H1 (cell line): ENCODE results near the gene DNASE1. TPM values are rescaled to one million over a fixed set of nuclear protein-coding genes. Genes with fewer than 3 reads are reported as not detected.

Experiments used
- CTCF ChIA-PET: fragments of 300-600 bp; sonication (Branson Sonifier 250); formaldehyde crosslinking; loops from one replicate; lab custom pipeline; 2021; ENCODE audit not compliant: partially characterized antibody; lab: Charles Lee
- POLR2A ChIA-PET: fragments of 300-600 bp; sonication (Branson Sonifier 250); formaldehyde crosslinking; loops from one replicate; lab custom pipeline; 2021; ENCODE audit warnings: inconsistent platforms; ENCODE audit not compliant: partially characterized antibody; lab: Charles Lee
- DNase-seq, 2 experiments: peaks; one replicate each; pipeline versions ENCODE4 v3.0.0 to v3.0.0-alpha.2; 2010 to 2022; ENCODE audit warnings: low spot score in 2 of 2, low read depth in 1 of 2, mixed read lengths in 1 of 2
- FAIRE-seq: peaks from 2 replicates; lab custom pipeline; 2011; peaks lifted over from hg19 to GRCh38; lab: Jason Lieb, UNC
- H2AFZ ChIP-seq: 2 replicates; pipeline ENCODE4 v1.8.1; 2012; ENCODE audit warnings: low read length, inconsistent platforms
- H2AK5ac ChIP-seq: 2 replicates; pipeline ENCODE4 v1.6.1; 2013; ENCODE audit warnings: low read depth, low read length
- H2BK120ac ChIP-seq: replicated peaks from 2 replicates; pipeline ENCODE3; 2013; ENCODE audit warnings: low read depth, low read length, inconsistent platforms
- H2BK12ac ChIP-seq: 2 replicates; pipeline ENCODE4 v1.6.1; 2013; ENCODE audit warnings: low read depth, low read length
- H2BK15ac ChIP-seq: 2 replicates; pipeline ENCODE4 v1.6.1; 2013; ENCODE audit warnings: low read length
- H2BK20ac ChIP-seq: 2 replicates; pipeline ENCODE4 v1.6.1; 2013; ENCODE audit warnings: low read length
- H2BK5ac ChIP-seq: 2 replicates; pipeline ENCODE4 v1.6.1; 2013; ENCODE audit warnings: low read depth, low read length
- H3K14ac ChIP-seq: 2 replicates; pipeline ENCODE4 v1.6.1; 2013; ENCODE audit warnings: inconsistent platforms; ENCODE audit not compliant: insufficient read length
- H3K18ac ChIP-seq: 2 replicates; pipeline ENCODE4 v1.6.1; 2013; ENCODE audit warnings: low read length; ENCODE audit errors: extremely low read depth
- H3K23ac ChIP-seq: 2 replicates; pipeline ENCODE4 v1.6.1; 2013; ENCODE audit warnings: inconsistent platforms; ENCODE audit not compliant: insufficient read length
- H3K23me2 ChIP-seq: 2 replicates; pipeline ENCODE4 v1.6.1; 2013; ENCODE audit warnings: low read depth, low read length
- H3K27ac ChIP-seq: 2 replicates; pipeline ENCODE4 v1.6.1; 2011; ENCODE audit warnings: low read depth, low read length, inconsistent platforms
- H3K27me3 ChIP-seq, 4 experiments: replicated peaks in 1 of 4; 1 replicate in 1 of 4; 2 replicates in 3 of 4; pipeline versions ENCODE4 v1.6.1 to v1.8.1; 2011 to 2013; ENCODE audit warnings: low read length in 3 of 4, mild to moderate bottlenecking in 3 of 4, inconsistent platforms in 2 of 4, mixed read lengths in 2 of 4, moderate library complexity in 1 of 4; ENCODE audit not compliant: control insufficient read depth in 3 of 4, insufficient read depth in 3 of 4; ENCODE audit errors: extremely low read depth in 1 of 4
- H3K36me3 ChIP-seq, 4 experiments: 2 replicates each; pipeline versions ENCODE4 v1.6.1 to v1.8.1; 2011 to 2013; ENCODE audit warnings: mild to moderate bottlenecking in 4 of 4, low read length in 3 of 4, moderate library complexity in 2 of 4, control low read depth in 1 of 4, inconsistent platforms in 1 of 4; ENCODE audit not compliant: insufficient read depth in 4 of 4, control insufficient read depth in 2 of 4
- H3K4ac ChIP-seq: replicated peaks from 2 replicates; pipeline ENCODE3; 2013; ENCODE audit warnings: low read length, low read depth, mixed read lengths, inconsistent platforms; ENCODE audit not compliant: insufficient read length
- H3K4me1 ChIP-seq, 4 experiments: replicated peaks in 1 of 4; 1 replicate in 1 of 4; 2 replicates in 3 of 4; pipeline versions ENCODE4 v1.6.1 to v1.8.1; 2011 to 2013; ENCODE audit warnings: low read length in 3 of 4, inconsistent platforms in 2 of 4, mixed read lengths in 1 of 4; ENCODE audit not compliant: insufficient read depth in 4 of 4, control insufficient read depth in 3 of 4
- H3K4me2 ChIP-seq, 2 experiments: 2 replicates each; pipeline versions ENCODE4 v1.6.1 to v1.8.1; 2011 to 2013; ENCODE audit warnings: low read depth in 2 of 2, low read length in 2 of 2, control low read depth in 1 of 2, inconsistent platforms in 1 of 2, mild to moderate bottlenecking in 1 of 2; ENCODE audit not compliant: insufficient read depth in 1 of 2
- H3K4me3 ChIP-seq, 4 experiments: fragments of 200-600, 300-600 bp in 1 of 4; sonication (generic), shearing (Covaris generic), sonication (Bioruptor Twin) in 1 of 4; 2 replicates each; pipeline versions ENCODE4 v1.5.1 to v1.8.1; 2011 to 2016; ENCODE audit warnings: low read length in 4 of 4, low read depth in 3 of 4, control low read depth in 2 of 4, inconsistent platforms in 2 of 4, mild to moderate bottlenecking in 2 of 4, mixed read lengths in 1 of 4, moderate library complexity in 1 of 4; ENCODE audit not compliant: insufficient read depth in 2 of 4; ENCODE audit errors: extremely low read depth in 1 of 4
- H3K56ac ChIP-seq: replicated peaks from 2 replicates; pipeline ENCODE3; 2013; ENCODE audit warnings: low read depth, mild to moderate bottlenecking, mixed read lengths, low read length, inconsistent platforms; ENCODE audit not compliant: insufficient read length
- H3K79me1 ChIP-seq: 2 replicates; pipeline ENCODE4 v1.6.1; 2013; ENCODE audit warnings: low read depth, low read length, control low read depth
- H3K79me2 ChIP-seq, 2 experiments: 2 replicates each; pipeline versions ENCODE4 v1.6.1 to v1.8.1; 2012 to 2013; ENCODE audit warnings: low read length in 2 of 2, mild to moderate bottlenecking in 2 of 2, inconsistent platforms in 1 of 2; ENCODE audit not compliant: insufficient read depth in 2 of 2, control insufficient read depth in 1 of 2
- H3K9ac ChIP-seq, 4 experiments: replicated peaks in 1 of 4; 1 replicate in 1 of 4; 2 replicates in 3 of 4; pipeline versions ENCODE4 v1.6.1 to v1.8.1; 2011 to 2013; ENCODE audit warnings: low read depth in 3 of 4, low read length in 3 of 4, control low read depth in 2 of 4, mild to moderate bottlenecking in 2 of 4, moderate library complexity in 2 of 4, inconsistent platforms in 1 of 4; ENCODE audit errors: extremely low read depth in 1 of 4
- H3K9me3 ChIP-seq, 2 experiments: 2 replicates each; pipeline versions ENCODE4 v1.6.1 to v1.8.1; 2012 to 2013; ENCODE audit warnings: mild to moderate bottlenecking in 2 of 2, moderate library complexity in 2 of 2, control low read depth in 1 of 2, inconsistent platforms in 1 of 2, low read depth in 1 of 2, low read length in 1 of 2, mixed read lengths in 1 of 2; ENCODE audit not compliant: insufficient read depth in 2 of 2
- H4K20me1 ChIP-seq, 2 experiments: replicated peaks in 1 of 2; 2 replicates each; pipeline versions ENCODE3 to v1.8.1; 2011 to 2013; ENCODE audit warnings: inconsistent platforms in 2 of 2, low read length in 2 of 2, mild to moderate bottlenecking in 1 of 2; ENCODE audit not compliant: insufficient read depth in 2 of 2, control insufficient read depth in 1 of 2
- H4K5ac ChIP-seq: 2 replicates; pipeline ENCODE4 v1.6.1; 2013; ENCODE audit warnings: low read length, low read depth, mixed read lengths, inconsistent platforms; ENCODE audit not compliant: insufficient read length
- H4K8ac ChIP-seq: 2 replicates; pipeline ENCODE4 v1.8.0; 2013; ENCODE audit warnings: mild to moderate bottlenecking, moderate library complexity, low read length, inconsistent platforms; ENCODE audit not compliant: insufficient read depth; ENCODE audit errors: extremely low read depth
- H4K91ac ChIP-seq: replicated peaks from 2 replicates; pipeline ENCODE3; 2013; ENCODE audit warnings: low read length, mixed read lengths, inconsistent platforms; ENCODE audit not compliant: insufficient read length
- CBX5 ChIP-seq: fragments of 300-800, 300-1000 bp; sonication (generic); IDR thresholded peaks from 2 replicates; pipeline ENCODE4 v1.7.1; 2016; ENCODE audit warnings: antibody characterized with exemption, low read length, low read depth
- CBX8 ChIP-seq: fragments of 300-800, 300-1000 bp; sonication (generic); IDR thresholded peaks from 2 replicates; pipeline ENCODE4 v1.7.1; 2016; ENCODE audit warnings: low read depth, low read length, borderline replicate concordance
- CTBP2 ChIP-seq: IDR thresholded peaks from 2 replicates; pipeline ENCODE4 v1.7.0; 2011; ENCODE audit warnings: borderline replicate concordance, mild to moderate bottlenecking, moderate library complexity, mixed read lengths, low read length; ENCODE audit not compliant: insufficient read depth, insufficient read length
- GTF2F1 ChIP-seq: IDR thresholded peaks from 2 replicates; pipeline ENCODE4 v1.6.1; 2012; ENCODE audit warnings: low read depth, low read length, improper control_type of control experiment, borderline replicate concordance
- HDAC6 ChIP-seq: IDR thresholded peaks from one replicate; pipeline ENCODE4 v1.7.1; 2012; ENCODE audit warnings: low read depth, mild to moderate bottlenecking, inconsistent platforms, low read length, moderate library complexity
- POLR2AphosphoS5 ChIP-seq: IDR thresholded peaks from 2 replicates; pipeline ENCODE4 v1.6.1; 2011; ENCODE audit warnings: low read depth, low read length
- SP4 ChIP-seq: IDR thresholded peaks from 2 replicates; pipeline ENCODE4 v1.6.1; 2012; ENCODE audit warnings: low read length, inconsistent platforms
- WGBS, 2 experiments: shearing (Covaris generic) in 1 of 2; methylation state at CpG; one replicate each; pipeline versions ENCODE4 v1.1.6 to v1.1.7; 2013 to 2015; ENCODE audit warnings: low lambda C conversion rate in 2 of 2, mixed read lengths in 2 of 2, inconsistent platforms in 1 of 2, low coverage in 1 of 2, missing lambda C conversion rate in 1 of 2; ENCODE audit not compliant: insufficient replicate concordance in 2 of 2, insufficient coverage in 1 of 2, insufficient read length in 1 of 2; ENCODE audit errors: extremely low coverage in 1 of 2, missing lambda C conversion rate in 1 of 2; 5-methylcytosine and 5-hydroxymethylcytosine counted together
- polyA plus RNA-seq, 7 experiments: library from polyadenylated mRNA; depleted of rRNA in 3 of 7; stranded (reverse) in 5 of 7; unstranded in 2 of 7; fragments of >200 nt in 5 of 7; fragments of 200-250 nt in 2 of 7; gene quantifications; 1 replicate in 5 of 7; 2 replicates in 1 of 7; 4 replicates in 1 of 7; pipeline versions ENCODE4 v1.2.1 to v1.2.3, GENCODE V29; 2011 to 2013; ENCODE audit warnings: missing spikeins in 2 of 7, mixed read lengths in 2 of 7
- total RNA-seq: library from RNA; stranded (reverse); fragmentation: NEBNext Ultra II Directional; extraction: Animal tissue kit (Norgen Biotek cat#: 25700); gene quantifications from 2 replicates; pipeline ENCODE4 v1.2.1, GENCODE V29; 2021
- TF ChIP-seq, protein P1 (sequence below): IDR thresholded peaks from 2 replicates; pipeline ENCODE4 v1.6.1; 2012; ENCODE audit warnings: inconsistent platforms
- TF ChIP-seq, protein P2 (sequence below): IDR thresholded peaks from 2 replicates; pipeline ENCODE4 v1.6.1; 2012; ENCODE audit warnings: low read length, inconsistent platforms

The DNASE1 gene
- total and polyA plus RNA-seq, 2 of the 8 experiments (the other 6 are each of a cell fraction or from before 2014, with no cell fraction given) = 11.5 to 16.7 TPM

DNA sequence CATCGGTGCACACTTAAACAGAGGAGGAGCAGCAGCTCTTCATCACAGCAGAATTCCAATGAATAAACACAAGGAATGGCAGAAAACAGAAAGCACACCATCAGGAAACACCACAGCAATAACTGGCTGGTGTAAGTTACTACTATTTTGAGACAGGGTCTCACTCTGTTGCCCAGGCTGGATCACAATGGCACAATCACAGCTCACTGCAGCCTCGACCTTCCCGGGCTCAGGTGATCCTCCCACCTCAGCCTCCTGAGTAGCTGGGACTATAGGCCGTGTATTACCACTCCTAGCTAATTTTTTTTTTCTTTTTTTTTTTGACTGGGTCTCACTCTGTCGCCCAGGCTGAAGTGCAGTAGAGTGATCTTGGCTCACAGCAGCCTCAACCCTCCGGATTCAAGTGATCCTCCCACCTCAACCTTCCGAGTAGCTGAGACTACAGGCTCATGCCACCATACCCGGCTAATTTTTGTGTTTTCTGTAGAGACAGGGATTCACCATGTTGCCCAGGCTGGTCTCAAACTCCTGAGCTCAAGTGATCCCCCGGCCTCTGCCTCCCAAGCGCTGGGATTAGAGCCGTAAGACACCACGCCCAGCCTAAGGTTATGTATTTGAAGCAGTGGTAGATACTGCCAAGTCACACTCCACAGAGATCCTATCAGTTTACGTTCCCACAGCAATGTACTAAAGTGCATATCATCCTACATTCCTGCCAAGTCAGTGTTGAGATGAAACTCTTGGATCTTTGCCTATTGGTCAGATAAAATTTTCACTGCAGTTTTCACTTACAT is 42.1 kb downstream of the DNASE1 start:
- H4K8ac ChIP-seq = no peak overlapping the region; the same call in 1 of the 2 replicates
- H2BK15ac ChIP-seq = no peak overlapping the region
- H2BK120ac ChIP-seq = no peak overlapping the region
- no peak overlapping the region for H3K4ac ChIP-seq
- FAIRE-seq = no peak
- no peak overlapping the region for H3K14ac ChIP-seq
- no peak overlapping the region for H3K56ac ChIP-seq
- no peak overlapping the region; a peak in 1 of 7 replicates for H3K9ac ChIP-seq
- H3K23me2 ChIP-seq = no peaks in the 10 kb centered on the region
- H2AFZ ChIP-seq = no peak overlapping the region
- H2AK5ac ChIP-seq = no peak overlapping the region
- H3K23ac ChIP-seq = no peak overlapping the region
- H3K27me3 ChIP-seq = no peaks in the 10 kb centered on the region
- peaks cover 0 to 5% (median 0%) of the 10 kb centered on the region in 4 experiments; a peak in 2 of 8 replicates for H3K36me3 ChIP-seq
- H3K4me1 ChIP-seq = no peaks in the 10 kb centered on the region; a peak in 2 of 7 replicates
- H3K79me2 ChIP-seq = peaks cover 0 to 67% of the 10 kb centered on the region in 2 experiments; a peak in 3 of 4 replicates
- POLR2A ChIA-PET = interaction anchor here (0.6 to 1.9 kb wide), 6 partner anchors 8 to 477 kb away, joined by 3 to 7 read pairs (median 3); partner anchors contain the start of gene TRAP1
- H3K18ac ChIP-seq = no peak overlapping the region
- H3K9me3 ChIP-seq = no peaks in the 10 kb centered on the region
- no peak overlapping the region for H2BK5ac ChIP-seq
- no peak overlapping the region for H3K27ac ChIP-seq
- WGBS, 2 experiments = 91% methylated on average over 9 of the region's 13 CpGs; no CpG with 5 or more reads in 1 of the 2 experiments
- no peak overlapping the region for H4K91ac ChIP-seq
- DNase-seq = no peak
- no peak overlapping the region for H2BK12ac ChIP-seq
- H3K4me2 ChIP-seq = no peak overlapping the region
- H4K20me1 ChIP-seq = peaks cover 0 to 4% of the 10 kb centered on the region in 2 experiments
- CTCF ChIA-PET = interaction anchor here (0.6 to 1.3 kb wide), 6 partner anchors 10 to 708 kb away, joined by 3 read pairs; no protein-coding TSS in a partner anchor
- H3K4me3 ChIP-seq = no peak overlapping the region
- no peak overlapping the region for H2BK20ac ChIP-seq
- H4K5ac ChIP-seq = no peak overlapping the region
- peaks cover 10% of the 10 kb centered on the region; the same call in 1 of the 2 replicates for H3K79me1 ChIP-seq
- TF ChIP-seq, protein P1, sequence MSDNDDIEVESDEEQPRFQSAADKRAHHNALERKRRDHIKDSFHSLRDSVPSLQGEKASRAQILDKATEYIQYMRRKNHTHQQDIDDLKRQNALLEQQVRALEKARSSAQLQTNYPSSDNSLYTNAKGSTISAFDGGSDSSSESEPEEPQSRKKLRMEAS = no peak
- TF ChIP-seq CBX8 = no peak
- TF ChIP-seq POLR2AphosphoS5 = no peak
- TF ChIP-seq SP4 = no peak
- no peak for TF ChIP-seq CTBP2
- no peak for TF ChIP-seq CBX5
- TF ChIP-seq, protein P2, sequence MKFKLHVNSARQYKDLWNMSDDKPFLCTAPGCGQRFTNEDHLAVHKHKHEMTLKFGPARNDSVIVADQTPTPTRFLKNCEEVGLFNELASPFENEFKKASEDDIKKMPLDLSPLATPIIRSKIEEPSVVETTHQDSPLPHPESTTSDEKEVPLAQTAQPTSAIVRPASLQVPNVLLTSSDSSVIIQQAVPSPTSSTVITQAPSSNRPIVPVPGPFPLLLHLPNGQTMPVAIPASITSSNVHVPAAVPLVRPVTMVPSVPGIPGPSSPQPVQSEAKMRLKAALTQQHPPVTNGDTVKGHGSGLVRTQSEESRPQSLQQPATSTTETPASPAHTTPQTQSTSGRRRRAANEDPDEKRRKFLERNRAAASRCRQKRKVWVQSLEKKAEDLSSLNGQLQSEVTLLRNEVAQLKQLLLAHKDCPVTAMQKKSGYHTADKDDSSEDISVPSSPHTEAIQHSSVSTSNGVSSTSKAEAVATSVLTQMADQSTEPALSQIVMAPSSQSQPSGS = no peak
- TF ChIP-seq HDAC6 = no peak
- no peak for TF ChIP-seq GTF2F1
